H1 (cell line): ENCODE results near the gene CDC42EP2. TPM values are rescaled to one million over a fixed set of nuclear protein-coding genes. Genes with fewer than 3 reads are reported as not detected.

Experiments used
- EP300 ChIP-seq, 2 experiments: IDR thresholded peaks; 1 replicate in 1 of 2; 2 replicates in 1 of 2; pipeline ENCODE4 v1.6.1; 2011 to 2012; ENCODE audit warnings: low read depth in 2 of 2, low read length in 2 of 2, mild to moderate bottlenecking in 2 of 2, borderline replicate concordance in 1 of 2, inconsistent platforms in 1 of 2, moderate library complexity in 1 of 2
- KDM5A ChIP-seq: fragments of 200-600 bp; IDR thresholded peaks from 2 replicates; pipeline ENCODE4 v1.7.1; 2012; ENCODE audit warnings: mild to moderate bottlenecking, low read length, inconsistent platforms, mixed read lengths
- RFX5 ChIP-seq: IDR thresholded peaks from 2 replicates; pipeline ENCODE4 v1.6.1; 2011; ENCODE audit warnings: low read depth, low read length, improper control_type of control experiment, borderline replicate concordance
- TEAD4 ChIP-seq: IDR thresholded peaks from 2 replicates; pipeline ENCODE4 v1.6.1; 2012; ENCODE audit warnings: low read depth, low read length, inconsistent platforms, mixed read lengths
- polyA plus RNA-seq, 7 experiments: library from polyadenylated mRNA; depleted of rRNA in 3 of 7; stranded (reverse) in 5 of 7; unstranded in 2 of 7; fragments of >200 nt in 5 of 7; fragments of 200-250 nt in 2 of 7; gene quantifications; 1 replicate in 5 of 7; 2 replicates in 1 of 7; 4 replicates in 1 of 7; pipeline versions ENCODE4 v1.2.1 to v1.2.3, GENCODE V29; 2011 to 2013; ENCODE audit warnings: missing spikeins in 2 of 7, mixed read lengths in 2 of 7
- total RNA-seq: library from RNA; stranded (reverse); fragmentation: NEBNext Ultra II Directional; extraction: Animal tissue kit (Norgen Biotek cat#: 25700); gene quantifications from 2 replicates; pipeline ENCODE4 v1.2.1, GENCODE V29; 2021
- TF ChIP-seq, protein P1 (sequence below): fragments of 300-600 bp; sonication (generic); IDR thresholded peaks from 2 replicates; pipeline ENCODE4 v1.7.1; 2012; ENCODE audit warnings: low read length, moderate library complexity, mild to moderate bottlenecking, inconsistent platforms; ENCODE audit not compliant: insufficient replicate concordance

The CDC42EP2 gene
- total and polyA plus RNA-seq, 2 of the 8 experiments (the other 6 are each of a cell fraction or from before 2014, with no cell fraction given) = 11.8 to 13.3 TPM

DNA sequence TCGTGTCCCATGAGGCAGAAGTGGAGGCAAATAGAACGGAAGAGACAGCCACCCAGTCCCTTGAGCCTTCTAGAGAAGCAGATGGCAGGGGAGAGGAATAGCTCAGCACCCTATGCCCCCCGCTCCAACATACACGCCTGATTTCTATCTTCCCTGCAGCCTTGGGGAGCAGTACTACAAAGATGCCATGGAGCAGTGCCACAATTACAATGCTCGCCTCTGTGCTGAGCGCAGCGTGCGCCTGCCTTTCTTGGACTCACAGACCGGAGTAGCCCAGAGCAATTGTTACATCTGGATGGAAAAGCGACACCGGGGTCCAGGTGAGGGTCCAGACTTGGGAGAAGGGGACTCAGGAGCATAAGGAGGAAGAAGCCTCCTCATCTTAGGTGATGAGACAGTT is 25.6 kb downstream of the CDC42EP2 start (continued):
- TF ChIP-seq EP300 (IDR thresholded peaks at IDR 0.05; ENCODE audit: borderline replicate concordance in 1 of 2, low read depth in 2 of 2, low read length in 2 of 2) (no peak), KDM5A (no peak), RFX5 (no peak), TEAD4 (no peak)
- TF ChIP-seq, protein P1, sequence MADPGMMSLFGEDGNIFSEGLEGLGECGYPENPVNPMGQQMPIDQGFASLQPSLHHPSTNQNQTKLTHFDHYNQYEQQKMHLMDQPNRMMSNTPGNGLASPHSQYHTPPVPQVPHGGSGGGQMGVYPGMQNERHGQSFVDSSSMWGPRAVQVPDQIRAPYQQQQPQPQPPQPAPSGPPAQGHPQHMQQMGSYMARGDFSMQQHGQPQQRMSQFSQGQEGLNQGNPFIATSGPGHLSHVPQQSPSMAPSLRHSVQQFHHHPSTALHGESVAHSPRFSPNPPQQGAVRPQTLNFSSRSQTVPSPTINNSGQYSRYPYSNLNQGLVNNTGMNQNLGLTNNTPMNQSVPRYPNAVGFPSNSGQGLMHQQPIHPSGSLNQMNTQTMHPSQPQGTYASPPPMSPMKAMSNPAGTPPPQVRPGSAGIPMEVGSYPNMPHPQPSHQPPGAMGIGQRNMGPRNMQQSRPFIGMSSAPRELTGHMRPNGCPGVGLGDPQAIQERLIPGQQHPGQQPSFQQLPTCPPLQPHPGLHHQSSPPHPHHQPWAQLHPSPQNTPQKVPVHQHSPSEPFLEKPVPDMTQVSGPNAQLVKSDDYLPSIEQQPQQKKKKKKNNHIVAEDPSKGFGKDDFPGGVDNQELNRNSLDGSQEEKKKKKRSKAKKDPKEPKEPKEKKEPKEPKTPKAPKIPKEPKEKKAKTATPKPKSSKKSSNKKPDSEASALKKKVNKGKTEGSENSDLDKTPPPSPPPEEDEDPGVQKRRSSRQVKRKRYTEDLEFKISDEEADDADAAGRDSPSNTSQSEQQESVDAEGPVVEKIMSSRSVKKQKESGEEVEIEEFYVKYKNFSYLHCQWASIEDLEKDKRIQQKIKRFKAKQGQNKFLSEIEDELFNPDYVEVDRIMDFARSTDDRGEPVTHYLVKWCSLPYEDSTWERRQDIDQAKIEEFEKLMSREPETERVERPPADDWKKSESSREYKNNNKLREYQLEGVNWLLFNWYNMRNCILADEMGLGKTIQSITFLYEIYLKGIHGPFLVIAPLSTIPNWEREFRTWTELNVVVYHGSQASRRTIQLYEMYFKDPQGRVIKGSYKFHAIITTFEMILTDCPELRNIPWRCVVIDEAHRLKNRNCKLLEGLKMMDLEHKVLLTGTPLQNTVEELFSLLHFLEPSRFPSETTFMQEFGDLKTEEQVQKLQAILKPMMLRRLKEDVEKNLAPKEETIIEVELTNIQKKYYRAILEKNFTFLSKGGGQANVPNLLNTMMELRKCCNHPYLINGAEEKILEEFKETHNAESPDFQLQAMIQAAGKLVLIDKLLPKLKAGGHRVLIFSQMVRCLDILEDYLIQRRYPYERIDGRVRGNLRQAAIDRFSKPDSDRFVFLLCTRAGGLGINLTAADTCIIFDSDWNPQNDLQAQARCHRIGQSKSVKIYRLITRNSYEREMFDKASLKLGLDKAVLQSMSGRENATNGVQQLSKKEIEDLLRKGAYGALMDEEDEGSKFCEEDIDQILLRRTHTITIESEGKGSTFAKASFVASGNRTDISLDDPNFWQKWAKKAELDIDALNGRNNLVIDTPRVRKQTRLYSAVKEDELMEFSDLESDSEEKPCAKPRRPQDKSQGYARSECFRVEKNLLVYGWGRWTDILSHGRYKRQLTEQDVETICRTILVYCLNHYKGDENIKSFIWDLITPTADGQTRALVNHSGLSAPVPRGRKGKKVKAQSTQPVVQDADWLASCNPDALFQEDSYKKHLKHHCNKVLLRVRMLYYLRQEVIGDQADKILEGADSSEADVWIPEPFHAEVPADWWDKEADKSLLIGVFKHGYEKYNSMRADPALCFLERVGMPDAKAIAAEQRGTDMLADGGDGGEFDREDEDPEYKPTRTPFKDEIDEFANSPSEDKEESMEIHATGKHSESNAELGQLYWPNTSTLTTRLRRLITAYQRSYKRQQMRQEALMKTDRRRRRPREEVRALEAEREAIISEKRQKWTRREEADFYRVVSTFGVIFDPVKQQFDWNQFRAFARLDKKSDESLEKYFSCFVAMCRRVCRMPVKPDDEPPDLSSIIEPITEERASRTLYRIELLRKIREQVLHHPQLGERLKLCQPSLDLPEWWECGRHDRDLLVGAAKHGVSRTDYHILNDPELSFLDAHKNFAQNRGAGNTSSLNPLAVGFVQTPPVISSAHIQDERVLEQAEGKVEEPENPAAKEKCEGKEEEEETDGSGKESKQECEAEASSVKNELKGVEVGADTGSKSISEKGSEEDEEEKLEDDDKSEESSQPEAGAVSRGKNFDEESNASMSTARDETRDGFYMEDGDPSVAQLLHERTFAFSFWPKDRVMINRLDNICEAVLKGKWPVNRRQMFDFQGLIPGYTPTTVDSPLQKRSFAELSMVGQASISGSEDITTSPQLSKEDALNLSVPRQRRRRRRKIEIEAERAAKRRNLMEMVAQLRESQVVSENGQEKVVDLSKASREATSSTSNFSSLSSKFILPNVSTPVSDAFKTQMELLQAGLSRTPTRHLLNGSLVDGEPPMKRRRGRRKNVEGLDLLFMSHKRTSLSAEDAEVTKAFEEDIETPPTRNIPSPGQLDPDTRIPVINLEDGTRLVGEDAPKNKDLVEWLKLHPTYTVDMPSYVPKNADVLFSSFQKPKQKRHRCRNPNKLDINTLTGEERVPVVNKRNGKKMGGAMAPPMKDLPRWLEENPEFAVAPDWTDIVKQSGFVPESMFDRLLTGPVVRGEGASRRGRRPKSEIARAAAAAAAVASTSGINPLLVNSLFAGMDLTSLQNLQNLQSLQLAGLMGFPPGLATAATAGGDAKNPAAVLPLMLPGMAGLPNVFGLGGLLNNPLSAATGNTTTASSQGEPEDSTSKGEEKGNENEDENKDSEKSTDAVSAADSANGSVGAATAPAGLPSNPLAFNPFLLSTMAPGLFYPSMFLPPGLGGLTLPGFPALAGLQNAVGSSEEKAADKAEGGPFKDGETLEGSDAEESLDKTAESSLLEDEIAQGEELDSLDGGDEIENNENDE = no peak
